Body of pancreas (tissue), 4 donors: ENCODE measurements around the gene NRXN2.

Experiments
- CTCF ChIP-seq, 7 experiments: fragments of 450-650 bp in 4 of 7; fragments of 200-600 bp in 3 of 7; sonication (generic) in 3 of 7; IDR thresholded peaks; one replicate each; pipeline ENCODE4 v1.5.1; 2016 to 2019; ENCODE audit warnings: antibody characterized with exemption in 7 of 7
- POLR2A ChIP-seq, 3 donors: fragments of 450-650 bp; IDR thresholded peaks; one replicate each; pipeline ENCODE4 v1.6.1; 2016; ENCODE audit warnings: antibody characterized with exemption in 3 of 3, mild to moderate bottlenecking in 2 of 3

GRCh38 chr11:64741375-64742086 is 18.5 kb upstream of the NRXN2 start:
- no peak for TF ChIP-seq CTCF (IDR thresholded peaks at IDR 0.05)
- no peak for TF ChIP-seq POLR2A (IDR thresholded peaks at IDR 0.05)
